HEK293 (cell line): ENCODE results near the gene SEMA3A.

ENCODE experiments used
- CTCF ChIA-PET: fragments of 350-600 bp; formaldehyde crosslinking; extraction: SDS; loops from one replicate; lab custom pipeline; 2021; ENCODE audit warnings: antibody characterized with exemption; lab: Yijun Ruan, JAX
- POLR2A ChIA-PET: fragments of 300-600 bp; formaldehyde crosslinking; extraction: SDS; loops from one replicate; lab custom pipeline; 2020; ENCODE audit warnings: antibody characterized with exemption, inconsistent platforms; lab: Yijun Ruan, JAX
- H3K27ac ChIP-seq: fragments of 200-500 bp; sonication (Bioruptor generic); 2 replicates; pipeline ENCODE4 v1.5.1; 2014; ENCODE audit warnings: low read depth, low read length, control low read depth, inconsistent platforms; ENCODE audit errors: extremely low read depth
- H3K36me3 ChIP-seq, 2 experiments: fragments of 200-500 bp in 1 of 2; sonication (Bioruptor generic) in 1 of 2; 1 replicate in 1 of 2; 2 replicates in 1 of 2; pipeline ENCODE4 v1.5.1; 2014 to 2017; ENCODE audit warnings: inconsistent platforms in 2 of 2, low read length in 2 of 2; ENCODE audit not compliant: control insufficient read depth in 2 of 2, insufficient read depth in 1 of 2
- H3K4me1 ChIP-seq: fragments of 200-500 bp; sonication (Bioruptor generic); 2 replicates; pipeline ENCODE4 v1.5.1; 2014; ENCODE audit warnings: mild to moderate bottlenecking, low read length, inconsistent platforms; ENCODE audit not compliant: control insufficient read depth, insufficient read depth
- H3K4me3 ChIP-seq: 2 replicates; pipeline ENCODE4 v1.5.1; 2011; ENCODE audit warnings: low read depth, mild to moderate bottlenecking, control low read depth, low read length, moderate library complexity
- H3K9me3 ChIP-seq: fragments of 200-500 bp; sonication (Bioruptor generic); 2 replicates; pipeline ENCODE4 v1.5.1; 2014; ENCODE audit warnings: low read depth, low read length, inconsistent platforms; ENCODE audit not compliant: control insufficient read depth, insufficient read depth
- ATF2 ChIP-seq: fragments of 450-650 bp; formaldehyde crosslinking; IDR thresholded peaks from 2 replicates; pipeline ENCODE4 v1.5.1; 2016; ENCODE audit warnings: missing biosample characterization, missing genetic modification characterization, low read depth
- EGR2 ChIP-seq: fragments of 450-650 bp; formaldehyde crosslinking; IDR thresholded peaks from 2 replicates; pipeline ENCODE4 v1.5.1; 2016; ENCODE audit warnings: low read depth, missing biosample characterization, missing genetic modification characterization
- SP3 ChIP-seq: fragments of 450-650 bp; formaldehyde crosslinking; IDR thresholded peaks from 2 replicates; pipeline ENCODE4 v1.5.1; 2016; ENCODE audit warnings: missing biosample characterization, missing genetic modification characterization
- TCF7L2 ChIP-seq: IDR thresholded peaks from 2 replicates; pipeline ENCODE4 v1.6.1; 2011; ENCODE audit warnings: low read depth, mild to moderate bottlenecking, inconsistent platforms, low read length, moderate library complexity, borderline replicate concordance
- ZBTB44 ChIP-seq: fragments of 450-650 bp; IDR thresholded peaks from 2 replicates; pipeline ENCODE4 v1.5.1; 2018; ENCODE audit warnings: missing biosample characterization, mild to moderate bottlenecking, missing genetic modification characterization
- ZBTB48 ChIP-seq: fragments of 450-650 bp; formaldehyde crosslinking; IDR thresholded peaks from 2 replicates; pipeline ENCODE4 v1.5.1; 2016; ENCODE audit warnings: missing biosample characterization, missing genetic modification characterization
- ZBTB7A ChIP-seq: fragments of 450-650 bp; formaldehyde crosslinking; IDR thresholded peaks from 2 replicates; pipeline ENCODE4 v1.5.1; 2016; ENCODE audit warnings: low read depth, missing biosample characterization, missing genetic modification characterization
- ZFP69B ChIP-seq: fragments of 450-650 bp; formaldehyde crosslinking; IDR thresholded peaks from 2 replicates; pipeline ENCODE4 v1.5.1; 2016; ENCODE audit warnings: missing biosample characterization, missing genetic modification characterization
- ZIC2 ChIP-seq: fragments of 450-650 bp; formaldehyde crosslinking; IDR thresholded peaks from 2 replicates; pipeline ENCODE4 v1.5.1; 2016; ENCODE audit warnings: missing biosample characterization, missing genetic modification characterization
- ZNF155 ChIP-seq: fragments of 450-650 bp; formaldehyde crosslinking; IDR thresholded peaks from 2 replicates; pipeline ENCODE4 v1.5.1; 2016; ENCODE audit warnings: missing biosample characterization, missing genetic modification characterization
- ZNF175 ChIP-seq: fragments of 450-650 bp; formaldehyde crosslinking; IDR thresholded peaks from 2 replicates; pipeline ENCODE4 v1.5.1; 2016; ENCODE audit warnings: missing biosample characterization, missing genetic modification characterization
- ZNF18 ChIP-seq: fragments of 450-650 bp; formaldehyde crosslinking; IDR thresholded peaks from 2 replicates; pipeline ENCODE4 v1.5.1; 2016; ENCODE audit warnings: missing biosample characterization, missing genetic modification characterization
- ZNF221 ChIP-seq: fragments of 450-650 bp; formaldehyde crosslinking; IDR thresholded peaks from 2 replicates; pipeline ENCODE4 v1.5.1; 2017; ENCODE audit warnings: missing biosample characterization, missing genetic modification characterization, borderline replicate concordance
- ZNF324 ChIP-seq: fragments of 450-650 bp; formaldehyde crosslinking; IDR thresholded peaks from 2 replicates; pipeline ENCODE4 v1.5.1; 2016; ENCODE audit warnings: missing biosample characterization, missing genetic modification characterization
- ZNF529 ChIP-seq: fragments of 450-650 bp; formaldehyde crosslinking; IDR thresholded peaks from 2 replicates; pipeline ENCODE4 v1.5.1; 2017; ENCODE audit warnings: missing genetic modification characterization, missing biosample characterization; ENCODE audit not compliant: insufficient replicate concordance
- ZNF580 ChIP-seq: fragments of 450-650 bp; formaldehyde crosslinking; IDR thresholded peaks from 2 replicates; pipeline ENCODE4 v1.5.1; 2016; ENCODE audit warnings: missing biosample characterization, missing genetic modification characterization
- ZNF585B ChIP-seq: fragments of 450-650 bp; formaldehyde crosslinking; IDR thresholded peaks from 2 replicates; pipeline ENCODE4 v1.5.1; 2016; ENCODE audit warnings: missing biosample characterization, missing genetic modification characterization
- ZNF600 ChIP-seq: fragments of 450-650 bp; formaldehyde crosslinking; IDR thresholded peaks from 2 replicates; pipeline ENCODE4 v1.5.1; 2016; ENCODE audit warnings: missing biosample characterization, missing genetic modification characterization
- ZNF621 ChIP-seq: fragments of 450-650 bp; formaldehyde crosslinking; IDR thresholded peaks from 2 replicates; pipeline ENCODE4 v1.5.1; 2017; ENCODE audit warnings: missing biosample characterization, missing genetic modification characterization
- ZNF623 ChIP-seq: fragments of 450-650 bp; formaldehyde crosslinking; IDR thresholded peaks from 2 replicates; pipeline ENCODE4 v1.5.1; 2016; ENCODE audit warnings: missing biosample characterization, missing genetic modification characterization
- ZNF704 ChIP-seq: fragments of 450-650 bp; formaldehyde crosslinking; IDR thresholded peaks from 2 replicates; pipeline ENCODE4 v1.5.1; 2016; ENCODE audit warnings: missing biosample characterization, missing genetic modification characterization
- ZNF785 ChIP-seq: fragments of 450-650 bp; formaldehyde crosslinking; IDR thresholded peaks from 2 replicates; pipeline ENCODE4 v1.5.1; 2016; ENCODE audit warnings: missing biosample characterization, missing genetic modification characterization

Gene SEMA3A

GRCh38 chr7:84136336-84136735 is 58.3 kb downstream of the SEMA3A start:
- Histone ChIP-seq H3K27ac (no peak overlapping the region), H3K36me3 (no peaks in the 10 kb centered on the region), H3K4me1 (no peaks in the 10 kb centered on the region; the same call in 1 of the 2 replicates), H3K4me3 (no peak overlapping the region), H3K9me3 (no peaks in the 10 kb centered on the region)
- POLR2A ChIA-PET: no interaction called here
- no peak for TF ChIP-seq SP3 (tag by site-specific recombination)
- TF ChIP-seq ZNF324 (tag by site-specific recombination): no peak
- TF ChIP-seq, all 188 proteins: peak for 0
- CTCF ChIA-PET: interaction anchor here (0.7 kb wide), 1 partner anchor 59 kb away, joined by 3 read pairs; no protein-coding TSS in a partner anchor

- CTCF ChIA-PET: no interaction called here
- no peak overlapping the region for H3K4me3 ChIP-seq
- no peaks in the 10 kb centered on the region for H3K9me3 ChIP-seq
- POLR2A ChIA-PET: interaction anchor here (0.7 kb wide), 1 partner anchor 10 kb away, joined by 6 read pairs; no protein-coding TSS in a partner anchor
- H3K27ac ChIP-seq: no peak overlapping the region
- no peaks in the 10 kb centered on the region for H3K36me3 ChIP-seq
- no peaks in the 10 kb centered on the region; the same call in 1 of the 2 replicates for H3K4me1 ChIP-seq
- no peak for TF ChIP-seq ZNF529
- no peak for TF ChIP-seq ZFP69B (tag by site-specific recombination)
- no peak for TF ChIP-seq ZNF175 (tag by site-specific recombination)
- no peak for TF ChIP-seq ZNF704 (tag by site-specific recombination)
- no peak for TF ChIP-seq ZBTB7A (tag by site-specific recombination)
- TF ChIP-seq ZNF621: no peak
- TF ChIP-seq ZNF155 (tag by site-specific recombination): no peak
- no peak for TF ChIP-seq ATF2 (tag by site-specific recombination)
- TF ChIP-seq ZNF623 (tag by site-specific recombination): no peak
- TF ChIP-seq ZNF580 (tag by site-specific recombination): no peak
- no peak for TF ChIP-seq ZNF785 (tag by site-specific recombination)
Measured at GRCh38 chr7:84134169-84134568, 60.4 kb downstream of the SEMA3A start.

GRCh38 chr7:84125654-84126053 is 68.9 kb downstream of the SEMA3A start:
- Histone ChIP-seq H3K9me3 (no peaks in the 10 kb centered on the region), H3K4me1 (peaks cover 8% of the 10 kb centered on the region; the same call in 1 of the 2 replicates), H3K4me3 (no peak overlapping the region), H3K27ac (no peak overlapping the region), H3K36me3 (no peaks in the 10 kb centered on the region)
- no peak for TF ChIP-seq EGR2 (tag by site-specific recombination)
- no peak for TF ChIP-seq ZNF623 (tag by site-specific recombination)
- no peak for TF ChIP-seq ZBTB48 (tag by site-specific recombination)
- TF ChIP-seq ZNF600: no peak
- no peak for TF ChIP-seq ZNF18 (tag by site-specific recombination)
- TF ChIP-seq ZBTB44 (tag by site-specific recombination): no peak
- no peak for TF ChIP-seq ZNF221 (tag by site-specific recombination)
- no peak for TF ChIP-seq ZNF585B (tag by site-specific recombination)
- TF ChIP-seq TCF7L2: no peak
- no peak for TF ChIP-seq ZIC2 (tag by site-specific recombination)
- CTCF ChIA-PET: no interaction called here
- POLR2A ChIA-PET: no interaction called here
